DND-41 (cell line): ENCODE measurements around the gene DFFB.

ENCODE experiments used
- CTCF ChIP-seq: IDR thresholded peaks from 2 replicates; pipeline ENCODE4 v1.5.1; 2012; ENCODE audit warnings: borderline replicate concordance, low read length, moderate library complexity, mild to moderate bottlenecking; ENCODE audit not compliant: poor library complexity, severe bottlenecking; ENCODE audit errors: extremely low read depth
- EZH2 ChIP-seq: IDR thresholded peaks from 3 replicates; pipeline ENCODE4 v1.6.1; 2012; ENCODE audit warnings: borderline replicate concordance, low read depth, mild to moderate bottlenecking, moderate library complexity, low read length, inconsistent platforms; ENCODE audit not compliant: severe bottlenecking

- TF ChIP-seq CTCF = no peak
- no peak for TF ChIP-seq EZH2
These were observed 55.8 kb downstream of the DFFB start for GRCh38 chr1:3912809-3913685.
